Effector memory CD4-positive, alpha-beta T cell (primary cell): ENCODE results near the gene RANBP1.
"Not testable (repeated sequence)": the region's sequence is repeated elsewhere in the genome, so short reads cannot be mapped to it uniquely, and the experiment has no call there.

Experiments used
- DNase-seq, 3 donors: peaks; one replicate each; pipeline ENCODE4 v3.0.0-alpha.2; 2020
- H3K27ac ChIP-seq: 2 replicates; pipeline ENCODE4 v1.7.0; 2013; ENCODE audit warnings: mild to moderate bottlenecking, low read length, moderate library complexity; ENCODE audit not compliant: insufficient read depth, poor library complexity, severe bottlenecking
- H3K27me3 ChIP-seq: replicated peaks from 2 replicates; pipeline ENCODE4 v1.7.0; 2013; ENCODE audit warnings: mild to moderate bottlenecking, low read length; ENCODE audit not compliant: insufficient read depth, control insufficient read depth, poor library complexity, severe bottlenecking
- H3K36me3 ChIP-seq: 2 replicates; pipeline ENCODE4 v1.7.0; 2013; ENCODE audit warnings: mild to moderate bottlenecking, low read length, moderate library complexity; ENCODE audit not compliant: control insufficient read depth, insufficient read depth
- H3K4me1 ChIP-seq: 2 replicates; pipeline ENCODE4 v1.7.0; 2013; ENCODE audit warnings: low read length, mild to moderate bottlenecking; ENCODE audit not compliant: control insufficient read depth, insufficient read depth, poor library complexity, severe bottlenecking
- H3K4me3 ChIP-seq: 2 replicates; pipeline ENCODE4 v1.7.0; 2013; ENCODE audit warnings: low read length, low read depth, mild to moderate bottlenecking; ENCODE audit not compliant: insufficient read depth, poor library complexity, severe bottlenecking
- H3K9me3 ChIP-seq: 2 replicates; pipeline ENCODE4 v1.7.0; 2013; ENCODE audit warnings: mild to moderate bottlenecking, low read length, moderate library complexity; ENCODE audit not compliant: control insufficient read depth
- total RNA-seq, 3 donors: gene quantifications; one replicate each; lab custom pipeline; 2026; lab: John Stamatoyannopoulos, UW

The RANBP1 gene
- 24.5 to 32.5 (median 30.0) reads per million in 3 donors for total RNA-seq

- Histone ChIP-seq H3K27ac (peak within 1 kb of the TSS; percentile 86), H3K4me1 (peaks cover 24% of the 10 kb centered on the region), H3K4me3 (peak within 1 kb of the TSS; percentile 85), H3K9me3 (no peaks in the 10 kb centered on the region), H3K27me3 (no peaks in the 10 kb centered on the region), H3K36me3 (peaks cover 55% of the 10 kb centered on the region)
- DNase-seq, result no peak
These were observed at the start of gene RANBP1 for GRCh38 chr22:20115691-20116375. TSS of gene RANBP1 (plus strand) at chr22:20116104. CDS start at chr22:20116185, 81 bp downstream.

- Histone ChIP-seq H3K27ac (no peak overlapping the region), H3K9me3 (no peaks in the 10 kb centered on the region), H3K27me3 (no peaks in the 10 kb centered on the region), H3K4me1 (no peaks in the 10 kb centered on the region), H3K36me3 (peaks cover 30% of the 10 kb centered on the region), H3K4me3 (no peak overlapping the region)
- no peak for DNase-seq
These were observed 49.1 kb upstream of the RANBP1 start for GRCh38 chr22:20066617-20067383.

GRCh38 chr22:20067384-20067682, 48.6 kb upstream of the RANBP1 start:
- H3K4me1 ChIP-seq, H3K4me3 ChIP-seq, H3K27me3 ChIP-seq, DNase-seq, H3K9me3 ChIP-seq, H3K27ac ChIP-seq: not testable (repeated sequence)
- H3K36me3 ChIP-seq, result peaks cover 25% of the 10 kb centered on the region

DNA sequence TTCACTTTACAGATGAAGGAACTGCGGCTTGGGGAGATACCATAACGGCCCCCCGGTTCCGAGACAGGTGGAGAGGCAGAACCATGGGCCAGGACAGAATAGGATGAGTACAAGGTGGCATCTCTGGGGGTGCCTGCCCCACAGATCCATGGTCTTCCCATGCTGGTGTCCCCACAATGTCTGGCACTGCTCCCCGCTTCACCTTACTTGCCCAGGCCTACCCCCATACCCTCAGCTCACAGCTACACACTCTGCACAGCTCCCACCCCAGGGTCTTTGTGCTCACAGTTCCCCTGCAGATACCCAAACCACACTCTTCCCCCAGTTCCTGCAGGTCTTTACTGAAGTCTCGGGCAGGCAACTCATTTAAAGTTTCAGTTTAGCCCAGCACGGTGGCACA, 47.3 kb upstream of the RANBP1 start:
- H3K4me3 ChIP-seq, result no peak overlapping the region
- no peaks in the 10 kb centered on the region for H3K9me3 ChIP-seq
- no peak overlapping the region for H3K27ac ChIP-seq
- no peak for DNase-seq
- peaks cover 12% of the 10 kb centered on the region for H3K36me3 ChIP-seq
- H3K4me1 ChIP-seq, result no peaks in the 10 kb centered on the region
- H3K27me3 ChIP-seq, result no peaks in the 10 kb centered on the region

- no peaks in the 10 kb centered on the region for H3K27me3 ChIP-seq
- no peak overlapping the region for H3K27ac ChIP-seq
- DNase-seq, result no peak
- no peaks in the 10 kb centered on the region for H3K4me1 ChIP-seq
- H3K36me3 ChIP-seq, result peaks cover 6% of the 10 kb centered on the region
- H3K9me3 ChIP-seq, result no peaks in the 10 kb centered on the region
- H3K4me3 ChIP-seq, result no peak overlapping the region
These were observed 46.4 kb upstream of the RANBP1 start for GRCh38 chr22:20069331-20070042.

- no peaks in the 10 kb centered on the region for H3K4me1 ChIP-seq
- no peak for DNase-seq
- no peak overlapping the region for H3K4me3 ChIP-seq
- no peaks in the 10 kb centered on the region for H3K27me3 ChIP-seq
- no peaks in the 10 kb centered on the region for H3K36me3 ChIP-seq
- H3K9me3 ChIP-seq, result no peaks in the 10 kb centered on the region
- no peak overlapping the region for H3K27ac ChIP-seq
These were observed 44.4 kb upstream of the RANBP1 start for GRCh38 chr22:20071524-20071972.

DNA sequence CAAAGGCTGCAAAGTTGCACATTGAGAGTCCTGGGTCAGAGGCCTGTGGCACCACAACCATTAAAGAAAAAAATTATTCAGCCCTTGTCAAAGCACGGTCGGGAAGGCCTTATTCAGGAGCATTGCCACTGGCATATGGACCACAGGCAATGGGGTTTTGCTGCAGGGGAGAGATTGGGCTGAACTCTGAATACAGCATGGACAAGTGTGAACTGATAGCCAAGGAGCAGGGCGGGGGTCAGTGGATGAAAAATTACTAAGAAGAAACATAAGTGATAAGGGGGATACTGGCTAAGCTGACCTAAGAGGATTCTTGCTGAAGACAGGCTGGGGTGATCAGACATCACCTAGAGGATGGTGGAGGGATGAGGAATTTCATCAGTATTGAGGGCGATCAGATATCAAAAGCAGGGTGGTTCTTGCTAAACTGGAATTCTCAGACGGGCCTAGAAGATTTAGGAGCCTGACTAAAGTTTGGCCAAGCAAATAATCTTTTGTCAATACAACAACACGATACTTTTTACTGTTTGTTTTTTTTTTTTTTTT, 39.2 kb upstream of the RANBP1 start:
- Histone ChIP-seq H3K4me1 (no peaks in the 10 kb centered on the region), H3K36me3 (no peaks in the 10 kb centered on the region), H3K27me3 (no peaks in the 10 kb centered on the region), H3K27ac (no peak overlapping the region), H3K4me3 (no peak overlapping the region), H3K9me3 (no peaks in the 10 kb centered on the region)
- no peak for DNase-seq

GRCh38 chr22:20079745-20080444, 36.0 kb upstream of the RANBP1 start, which contains the start of gene DGCR8:
TSS of gene DGCR8 (plus strand) at chr22:20080241. CDS start at chr22:20085964, 5,723 bp downstream.
- H3K4me1 ChIP-seq, result peaks cover 3% of the 10 kb centered on the region
- no peaks in the 10 kb centered on the region for H3K36me3 ChIP-seq
- peak; percentile 43 to 62 (median 60) for DNase-seq

DNA sequence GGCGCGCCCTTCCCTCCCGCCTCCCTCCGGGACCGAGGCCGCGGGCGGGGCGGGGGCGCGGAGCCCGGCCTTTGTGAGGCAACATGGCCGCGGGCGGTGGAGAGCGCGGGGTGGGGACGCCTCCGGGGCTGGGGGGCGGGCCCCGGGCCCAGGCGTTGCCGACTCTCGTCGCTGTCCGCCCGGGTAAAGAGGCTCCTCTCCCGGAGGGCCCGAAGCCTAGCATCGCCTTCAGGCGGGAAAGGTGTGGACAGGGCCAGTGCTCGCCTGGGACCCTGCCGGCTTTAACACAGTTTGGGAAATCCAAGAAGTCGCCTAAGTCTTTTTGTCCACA, 35.5 kb upstream of the RANBP1 start:
- peak overlapping the region; percentile 82 for H3K4me3 ChIP-seq
- DNase-seq, result peak; percentile 49 to 73 (median 63)
- peaks cover 3% of the 10 kb centered on the region for H3K4me1 ChIP-seq
- H3K27me3 ChIP-seq, result no peaks in the 10 kb centered on the region
- no peaks in the 10 kb centered on the region for H3K9me3 ChIP-seq
- H3K27ac ChIP-seq, result peak overlapping the region; percentile 85
- no peaks in the 10 kb centered on the region for H3K36me3 ChIP-seq

More at GRCh38 chr22:20079745-20080444, 36.0 kb upstream of the RANBP1 start, which contains the start of gene DGCR8:
- Histone ChIP-seq H3K27me3 (no peaks in the 10 kb centered on the region), H3K27ac (peak within 1 kb of the TSS; percentile 85), H3K4me3 (peak within 1 kb of the TSS; percentile 92), H3K9me3 (no peaks in the 10 kb centered on the region)
